ENCODE measurements around the gene SIDT1.

DNA sequence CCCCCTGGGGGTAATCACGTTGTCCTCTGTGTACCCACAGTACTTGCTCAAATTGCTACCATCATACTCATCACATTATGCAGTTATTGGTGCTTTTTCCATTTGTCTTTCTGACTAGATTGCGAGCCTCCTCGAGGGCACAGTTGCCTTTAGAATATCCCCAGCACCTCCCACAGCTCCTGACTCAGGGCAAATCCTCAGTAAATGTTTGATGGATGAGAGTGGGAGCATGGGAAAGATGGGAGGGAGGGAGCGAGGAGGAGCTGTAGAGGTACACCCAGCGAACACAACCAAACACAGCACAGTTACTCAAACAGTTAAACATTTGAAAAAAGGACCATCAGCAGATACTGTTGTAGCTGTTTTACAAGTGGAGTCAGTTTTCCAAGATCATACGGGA lies 27.9 kb downstream of the SIDT1 start:
- TF ChIP-seq CTCF (IDR thresholded peaks at IDR 0.05; ENCODE audit: insufficient read depth, low read length), result no peak
- TF ChIP-seq POLR2AphosphoS5 (IDR thresholded peaks at IDR 0.05; ENCODE audit: low read depth), result no peak

Data from HL-60 (cell line).